HG02571 (cell line): ENCODE results near the gene BMP7.

Experiments
- ATAC-seq: cut with Tn5 transposase; IDR thresholded peaks from one replicate; pipeline ENCODE4 v1.9.1; 2021; ENCODE audit warnings: mild to moderate bottlenecking, moderate library complexity; ENCODE audit not compliant: unreplicated experiment

Gene BMP7

GRCh38 chr20:57213924-57214323 lies 52.5 kb downstream of the BMP7 start:
- ATAC-seq = no peak

GRCh38 chr20:57213291-57213690 lies 53.1 kb downstream of the BMP7 start:
- no peak for ATAC-seq

GRCh38 chr20:57212534-57213276 lies 53.7 kb downstream of the BMP7 start:
- ATAC-seq = no peak

- no peak for ATAC-seq
These were observed 54.4 kb downstream of the BMP7 start for GRCh38 chr20:57211908-57212533.

- ATAC-seq = no peak
These were observed 55.0 kb downstream of the BMP7 start for GRCh38 chr20:57211406-57211805.

GRCh38 chr20:57210911-57211280 lies 55.5 kb downstream of the BMP7 start:
- ATAC-seq = no peak

- ATAC-seq = no peak
These were observed 56.2 kb downstream of the BMP7 start for GRCh38 chr20:57210054-57210910.

- no peak for ATAC-seq
These were observed 57.0 kb downstream of the BMP7 start for GRCh38 chr20:57209413-57209812.

- no peak for ATAC-seq
These were observed 58.2 kb downstream of the BMP7 start for GRCh38 chr20:57208198-57208597.

- ATAC-seq = no peak
These were observed 59.2 kb downstream of the BMP7 start for GRCh38 chr20:57207251-57207650.

- no peak for ATAC-seq
These were observed 60.7 kb downstream of the BMP7 start for GRCh38 chr20:57205606-57206219.

- ATAC-seq = no peak
These were observed 62.5 kb downstream of the BMP7 start for GRCh38 chr20:57203986-57204385.

GRCh38 chr20:57203204-57203603 lies 63.2 kb downstream of the BMP7 start:
- ATAC-seq = no peak

GRCh38 chr20:57202309-57202708 lies 64.1 kb downstream of the BMP7 start:
- ATAC-seq = no peak

- no peak for ATAC-seq
These were observed 65.4 kb downstream of the BMP7 start for GRCh38 chr20:57200882-57201695.

- no peak for ATAC-seq
These were observed 66.6 kb downstream of the BMP7 start for GRCh38 chr20:57199656-57200405.

- no peak for ATAC-seq
These were observed 68.0 kb downstream of the BMP7 start for GRCh38 chr20:57198132-57199072.

GRCh38 chr20:57197352-57198131 lies 68.9 kb downstream of the BMP7 start:
- ATAC-seq = no peak
